IMR-90 (cell line): ENCODE data around the gene AP2B1. TPM values are rescaled to one million over a fixed set of nuclear protein-coding genes. Genes with fewer than 3 reads are reported as not detected.
"Not testable (repeated sequence)": the region's sequence is repeated elsewhere in the genome, so short reads cannot be mapped to it uniquely, and the experiment has no call there.

Source experiments
- ATAC-seq: fragments of 200-7000 bp; cut with Tn5 transposase; 2 replicates; pipeline ENCODE4 v1.9.1; 2020; ENCODE audit warnings: low read depth, mild to moderate bottlenecking, moderate library complexity
- BruUV-seq: library from RNA; stranded (reverse); fragments of 400-500 nt; replicated peaks from 2 replicates; lab custom pipeline; 2021; lab: Mats Ljungman, UMichigan
- CTCF ChIA-PET: fragments of 300-600 bp; formaldehyde crosslinking; extraction: SDS; loops from one replicate; lab custom pipeline; 2021; ENCODE audit warnings: antibody characterized with exemption; lab: Yijun Ruan, JAX
- POLR2A ChIA-PET: fragments of 300-600 bp; sonication (Branson Sonifier 250); formaldehyde crosslinking; loops from one replicate; lab custom pipeline; 2022; ENCODE audit warnings: antibody characterized with exemption; ENCODE audit not compliant: unreplicated experiment; lab: Charles Lee
- DNase-seq: peaks from one replicate; pipeline ENCODE4 v3.0.0; 2013
- H2AFZ ChIP-seq: replicated peaks from 2 replicates; pipeline ENCODE3; 2013; ENCODE audit warnings: low read length, mild to moderate bottlenecking; ENCODE audit not compliant: poor library complexity
- H2AK5ac ChIP-seq: 2 replicates; pipeline ENCODE4 v1.6.1; 2013; ENCODE audit warnings: low read depth, low read length, inconsistent platforms
- H2AK9ac ChIP-seq: replicated peaks from 2 replicates; pipeline ENCODE3; 2013; ENCODE audit warnings: mild to moderate bottlenecking, low read depth, low read length, moderate library complexity; ENCODE audit not compliant: poor library complexity
- H2BK120ac ChIP-seq: 2 replicates; pipeline ENCODE4 v1.6.1; 2013; ENCODE audit warnings: low read depth, low read length, inconsistent platforms
- H2BK15ac ChIP-seq: 3 replicates; pipeline ENCODE4 v1.6.1; 2013; ENCODE audit warnings: low read depth, low read length, inconsistent platforms
- H2BK20ac ChIP-seq: 2 replicates; pipeline ENCODE4 v1.6.1; 2013; ENCODE audit warnings: low read depth, mild to moderate bottlenecking, inconsistent platforms, low read length, moderate library complexity
- H2BK5ac ChIP-seq: 2 replicates; pipeline ENCODE4 v1.6.1; 2013; ENCODE audit warnings: mild to moderate bottlenecking, low read depth, low read length, inconsistent platforms; ENCODE audit not compliant: poor library complexity, severe bottlenecking
- H3K14ac ChIP-seq: replicated peaks from 2 replicates; pipeline ENCODE4 v1.6.1; 2013; ENCODE audit warnings: low read depth, low read length, inconsistent platforms
- H3K18ac ChIP-seq: 2 replicates; pipeline ENCODE4 v1.6.1; 2013; ENCODE audit warnings: low read depth, low read length, control low read depth
- H3K23ac ChIP-seq: 2 replicates; pipeline ENCODE4 v1.6.1; 2013; ENCODE audit warnings: low read depth, low read length, inconsistent platforms
- H3K27ac ChIP-seq: 2 replicates; pipeline ENCODE4 v1.5.1; 2013; ENCODE audit warnings: mild to moderate bottlenecking, control low read depth, low read length; ENCODE audit not compliant: insufficient read depth
- H3K27me3 ChIP-seq: 2 replicates; pipeline ENCODE4 v1.6.1; 2013; ENCODE audit warnings: low read length; ENCODE audit not compliant: control insufficient read depth, insufficient read depth
- H3K36me3 ChIP-seq: 2 replicates; pipeline ENCODE4 v1.6.1; 2013; ENCODE audit warnings: low read length, mixed read lengths; ENCODE audit not compliant: control insufficient read depth, insufficient read depth
- H3K4ac ChIP-seq: 2 replicates; pipeline ENCODE4 v1.6.1; 2013; ENCODE audit warnings: low read depth, low read length, inconsistent platforms
- H3K4me1 ChIP-seq: 2 replicates; pipeline ENCODE4 v1.6.1; 2013; ENCODE audit warnings: low read length, mixed read lengths; ENCODE audit not compliant: control insufficient read depth, insufficient read depth
- H3K4me2 ChIP-seq: 2 replicates; pipeline ENCODE4 v1.6.1; 2013; ENCODE audit warnings: low read depth, mild to moderate bottlenecking, control low read depth, low read length, moderate library complexity
- H3K4me3 ChIP-seq: 2 replicates; pipeline ENCODE4 v1.5.1; 2013; ENCODE audit warnings: low read depth, mild to moderate bottlenecking, control low read depth, low read length, moderate library complexity; ENCODE audit not compliant: insufficient read depth
- H3K56ac ChIP-seq: 2 replicates; pipeline ENCODE4 v1.6.1; 2013; ENCODE audit warnings: low read length, inconsistent platforms; ENCODE audit not compliant: insufficient read depth; ENCODE audit errors: extremely low read depth
- H3K79me1 ChIP-seq, 2 experiments: 2 replicates each; pipeline ENCODE4 v1.6.1; 2013; ENCODE audit warnings: low read length in 2 of 2, inconsistent platforms in 1 of 2, low read depth in 1 of 2
- H3K9ac ChIP-seq: 2 replicates; pipeline ENCODE4 v1.6.1; 2013; ENCODE audit warnings: low read depth, low read length, control low read depth
- H3K9me1 ChIP-seq: 2 replicates; pipeline ENCODE4 v1.6.1; 2013; ENCODE audit warnings: low read length, inconsistent platforms; ENCODE audit not compliant: insufficient read depth
- H3K9me3 ChIP-seq: 2 replicates; pipeline ENCODE4 v1.6.1; 2013; ENCODE audit warnings: low read length; ENCODE audit not compliant: control insufficient read depth, insufficient read depth
- H4K20me1 ChIP-seq: 2 replicates; pipeline ENCODE4 v1.6.1; 2013; ENCODE audit warnings: low read length, inconsistent platforms; ENCODE audit not compliant: insufficient read depth
- H4K5ac ChIP-seq: 2 replicates; pipeline ENCODE4 v1.6.1; 2013; ENCODE audit warnings: mild to moderate bottlenecking, low read depth, low read length, control low read depth
- H4K8ac ChIP-seq, 2 experiments: 2 replicates each; pipeline ENCODE4 v1.6.1; 2013; ENCODE audit warnings: low read depth in 2 of 2, low read length in 2 of 2, control low read depth in 1 of 2, inconsistent platforms in 1 of 2
- H4K91ac ChIP-seq: 2 replicates; pipeline ENCODE4 v1.6.1; 2013; ENCODE audit warnings: low read depth, low read length, inconsistent platforms; ENCODE audit not compliant: insufficient read depth
- WGBS, 2 experiments: methylation state at CpG; one replicate each; pipeline versions ENCODE4 v1.1.5 to v1.1.7; 2013; ENCODE audit warnings: missing lambda C conversion rate in 2 of 2; ENCODE audit not compliant: insufficient read length in 1 of 2; ENCODE audit errors: extremely low coverage in 2 of 2; 5-methylcytosine and 5-hydroxymethylcytosine counted together
- dilution Hi-C: fragments of 300-500 bp; cut with HindIII; formaldehyde crosslinking; loops from one replicate; pipeline ENCODE4 v1.14.3; 2018; ENCODE audit warnings: low sequenced_read_pairs; ENCODE audit not compliant: unreplicated experiment
- in situ Hi-C: fragments of 300-500 bp; cut with MboI; formaldehyde crosslinking; loops from 3 replicates; pipeline ENCODE4 v1.14.3; 2019; ENCODE audit warnings: low sequenced_read_pairs, inconsistent platforms, mixed read lengths
- intact Hi-C: fragments of 100-400 bp; cut with micrococcal nuclease; formaldehyde crosslinking; loops from 2 replicates; pipeline ENCODE4 v1.10.0; 2022
- polyA plus RNA-seq, 3 experiments: library from polyadenylated mRNA; depleted of rRNA; stranded (reverse); fragments of >200 nt; gene quantifications; 2 replicates each; pipeline ENCODE4 v1.2.3, GENCODE V29; 2012; ENCODE audit warnings: low replicate concordance in 1 of 3
- total RNA-seq: library from RNA; depleted of rRNA; stranded (reverse); fragments of >200 nt; gene quantifications from 2 replicates; pipeline ENCODE4 v1.2.3, GENCODE V29; 2012

Gene AP2B1
- total and polyA plus RNA-seq, 2 of the 4 experiments (the other 2 are of a cell fraction) = 102 to 125 TPM

- H3K23ac ChIP-seq, H2BK15ac ChIP-seq, H2AK5ac ChIP-seq, H3K4ac ChIP-seq, H3K27me3 ChIP-seq, H3K9me1 ChIP-seq, H3K4me2 ChIP-seq, H3K9ac ChIP-seq, H2BK20ac ChIP-seq, H4K20me1 ChIP-seq, BruUV-seq, H3K27ac ChIP-seq, H3K36me3 ChIP-seq, H3K14ac ChIP-seq, intact Hi-C loops, H3K4me1 ChIP-seq, H3K9me3 ChIP-seq, H2BK5ac ChIP-seq, H3K4me3 ChIP-seq, H3K56ac ChIP-seq, H4K91ac ChIP-seq, H3K79me1 ChIP-seq, in situ Hi-C loops, dilution Hi-C loops, H4K5ac ChIP-seq, H2AFZ ChIP-seq, DNase-seq, ATAC-seq, H2BK120ac ChIP-seq, H4K8ac ChIP-seq, H2AK9ac ChIP-seq, H3K18ac ChIP-seq, POLR2A ChIA-PET: not testable (repeated sequence)
- WGBS, 2 experiments = no CpG with 5 or more reads among the region's 16 CpGs
- CTCF ChIA-PET = interaction anchor here (0.6 kb wide), 1 partner anchor 352 kb away, joined by 4 read pairs; no protein-coding TSS in a partner anchor
These were observed 23.9 kb upstream of the AP2B1 start for GRCh38 chr17:35563181-35563580.
